ENCODE measurements around the gene SUN1. TPM values are rescaled to one million over a fixed set of nuclear protein-coding genes. Genes with fewer than 3 reads are reported as not detected.

Gene SUN1
- total and polyA plus RNA-seq, 2 experiments from 2014 or later = 63.3 to 145 TPM

GRCh38 chr7:854118-854775, 22.0 kb downstream of the SUN1 start:
- Histone ChIP-seq H3K4me3 (no peak overlapping the region), H3K36me3 (ENCODE audit: insufficient read depth) (peaks cover 30% of the 10 kb centered on the region; the same call in 1 of the 2 replicates), H4K20me1 (replicated peaks; ENCODE audit: insufficient read depth) (peaks cover 18% of the 10 kb centered on the region), H3F3A (replicated peaks; ENCODE audit: low read depth) (no peaks in the 10 kb centered on the region), H2AFZ (no peak overlapping the region), H3K27ac (ENCODE audit: low read depth) (no peak overlapping the region), H3K79me2 (replicated peaks; ENCODE audit: insufficient read depth) (peaks cover 24% of the 10 kb centered on the region), H3K4me1 (ENCODE audit: insufficient read depth) (no peaks in the 10 kb centered on the region), H3K9me2 (ENCODE audit: insufficient read depth) (no peaks in the 10 kb centered on the region), H3K27me3 (ENCODE audit: insufficient read depth) (no peaks in the 10 kb centered on the region), H3K4me2 (no peak overlapping the region)
- ATAC-seq = no peak
- no peak overlapping the region for H3K27ac Mint-ChIP-seq
- H3K4me1 Mint-ChIP-seq = no peaks in the 10 kb centered on the region; the same call in 2 of the 3 replicates
- peaks cover 2% of the 10 kb centered on the region for H3K27me3 Mint-ChIP-seq (ENCODE audit: insufficient read depth, low read depth, poor library complexity)
- H3K36me3 Mint-ChIP-seq (ENCODE audit: low read depth) = peaks cover 82% of the 10 kb centered on the region
- TF ChIP-seq, protein P1, sequence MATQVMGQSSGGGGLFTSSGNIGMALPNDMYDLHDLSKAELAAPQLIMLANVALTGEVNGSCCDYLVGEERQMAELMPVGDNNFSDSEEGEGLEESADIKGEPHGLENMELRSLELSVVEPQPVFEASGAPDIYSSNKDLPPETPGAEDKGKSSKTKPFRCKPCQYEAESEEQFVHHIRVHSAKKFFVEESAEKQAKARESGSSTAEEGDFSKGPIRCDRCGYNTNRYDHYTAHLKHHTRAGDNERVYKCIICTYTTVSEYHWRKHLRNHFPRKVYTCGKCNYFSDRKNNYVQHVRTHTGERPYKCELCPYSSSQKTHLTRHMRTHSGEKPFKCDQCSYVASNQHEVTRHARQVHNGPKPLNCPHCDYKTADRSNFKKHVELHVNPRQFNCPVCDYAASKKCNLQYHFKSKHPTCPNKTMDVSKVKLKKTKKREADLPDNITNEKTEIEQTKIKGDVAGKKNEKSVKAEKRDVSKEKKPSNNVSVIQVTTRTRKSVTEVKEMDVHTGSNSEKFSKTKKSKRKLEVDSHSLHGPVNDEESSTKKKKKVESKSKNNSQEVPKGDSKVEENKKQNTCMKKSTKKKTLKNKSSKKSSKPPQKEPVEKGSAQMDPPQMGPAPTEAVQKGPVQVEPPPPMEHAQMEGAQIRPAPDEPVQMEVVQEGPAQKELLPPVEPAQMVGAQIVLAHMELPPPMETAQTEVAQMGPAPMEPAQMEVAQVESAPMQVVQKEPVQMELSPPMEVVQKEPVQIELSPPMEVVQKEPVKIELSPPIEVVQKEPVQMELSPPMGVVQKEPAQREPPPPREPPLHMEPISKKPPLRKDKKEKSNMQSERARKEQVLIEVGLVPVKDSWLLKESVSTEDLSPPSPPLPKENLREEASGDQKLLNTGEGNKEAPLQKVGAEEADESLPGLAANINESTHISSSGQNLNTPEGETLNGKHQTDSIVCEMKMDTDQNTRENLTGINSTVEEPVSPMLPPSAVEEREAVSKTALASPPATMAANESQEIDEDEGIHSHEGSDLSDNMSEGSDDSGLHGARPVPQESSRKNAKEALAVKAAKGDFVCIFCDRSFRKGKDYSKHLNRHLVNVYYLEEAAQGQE (IDR thresholded peaks at IDR 0.05; ENCODE audit: unreplicated experiment) = no peak
- TF ChIP-seq JUNB (IDR thresholded peaks at IDR 0.05; ENCODE audit: unreplicated experiment) (no peak), ETS1 (IDR thresholded peaks at IDR 0.05) (no peak), ZNF462 (CRISPR knock-in tag; IDR thresholded peaks at IDR 0.05) (no peak), NANOG (IDR thresholded peaks at IDR 0.05; ENCODE audit: borderline replicate concordance) (no peak), CTCF (conservative IDR thresholded peaks at IDR 0.05; ENCODE audit: low read depth in 2 of 2) (no peak), ZNF331 (CRISPR knock-in tag; IDR thresholded peaks at IDR 0.05; ENCODE audit: low read depth) (no peak), ZNF114 (CRISPR knock-in tag; IDR thresholded peaks at IDR 0.05) (no peak), EZH2phosphoT487 (IDR thresholded peaks at IDR 0.05; ENCODE audit: unreplicated experiment) (no peak), CREB1 (CRISPR knock-in tag; IDR thresholded peaks at IDR 0.05; ENCODE audit: low read depth) (no peak), EZH2 (IDR thresholded peaks at IDR 0.05; ENCODE audit: low read depth, unreplicated experiment) (no peak), POLR2AphosphoS5 (IDR thresholded peaks at IDR 0.05; ENCODE audit: low read depth) (no peak), STAT1 (IDR thresholded peaks at IDR 0.05; ENCODE audit: unreplicated experiment) (no peak)
- no peaks in the 10 kb centered on the region for H3K9me3 Mint-ChIP-seq
- DNase-seq (ENCODE audit: low spot score) = no peak
- no peak overlapping the region for H3K4me3 Mint-ChIP-seq

Measured in GM23338 (cell line).